Measurements from ENCODE around the gene MAOA. TPM values are rescaled to one million over a fixed set of nuclear protein-coding genes. Genes with fewer than 3 reads are reported as not detected.
A peak's percentile ranks its signal among the peaks of the same experiment; 100 is the strongest.

MAOA gene
- total RNA-seq, 1 donor from 2014 or later, result 1.8 TPM

DNA sequence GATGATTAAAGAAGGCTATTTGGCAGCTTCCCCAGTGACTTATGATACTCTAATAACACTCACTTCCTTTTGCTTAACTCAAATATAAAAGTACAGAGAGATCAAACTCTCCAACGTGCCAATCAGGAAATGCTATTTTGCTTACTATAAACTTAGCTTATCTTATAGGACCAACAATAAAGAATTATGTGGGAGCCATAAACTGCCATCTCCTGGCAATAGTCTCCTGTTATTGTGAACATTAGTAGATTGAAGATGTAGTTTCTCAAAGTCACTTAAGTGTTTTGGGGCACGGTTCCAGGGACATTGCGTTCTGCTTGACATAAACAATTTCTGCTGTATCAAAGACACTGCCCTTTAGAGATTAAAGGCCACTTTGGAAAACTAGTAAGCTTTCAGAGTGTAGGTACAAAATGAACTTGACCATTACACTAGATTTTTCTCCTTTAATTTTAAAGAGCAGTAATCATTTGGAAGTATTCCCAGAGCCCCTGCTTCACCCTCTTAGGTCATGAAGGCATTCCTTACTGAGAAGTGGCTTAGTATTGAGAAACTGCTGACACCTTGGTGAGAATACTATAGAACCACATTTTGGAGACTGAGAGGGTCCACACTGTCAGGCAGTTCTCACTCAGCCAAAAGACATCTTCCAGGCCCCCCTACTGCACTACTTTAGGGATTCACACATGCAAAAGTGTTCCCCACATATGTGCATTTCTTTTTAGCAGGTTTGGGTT, 51.9 kb downstream of the MAOA start:
- no peak overlapping the region for H3K4me3 Mint-ChIP-seq (ENCODE audit: unreplicated experiment)
- DNase-seq (ENCODE audit: low read depth), result no peak
- no peak overlapping the region for H3K4me2 ChIP-seq (ENCODE audit: low read length)
- no peak overlapping the region for H3K4me3 ChIP-seq (ENCODE audit: insufficient read depth, low read depth, low read length)
- no peaks in the 10 kb centered on the region for H4K20me1 ChIP-seq (ENCODE audit: insufficient read depth, low read length)
- FAIRE-seq, result peak; percentile 45
- no peaks in the 10 kb centered on the region for H3K9me3 Mint-ChIP-seq (ENCODE audit: unreplicated experiment)
- H3K9ac ChIP-seq (ENCODE audit: low read length), result no peak overlapping the region
- H3K4me1 Mint-ChIP-seq (ENCODE audit: low read depth, unreplicated experiment), result peaks cover 12% of the 10 kb centered on the region
- peaks cover 7% of the 10 kb centered on the region for H3K4me1 ChIP-seq (ENCODE audit: insufficient read depth, low read length)
- no peak overlapping the region for H3K27ac ChIP-seq (ENCODE audit: low read depth, low read length)
- no peaks in the 10 kb centered on the region for H3K9me3 ChIP-seq (ENCODE audit: insufficient read depth, low read depth, low read length)
- H3K79me2 ChIP-seq (ENCODE audit: insufficient read depth, low read length), result no peaks in the 10 kb centered on the region
- H3K27ac Mint-ChIP-seq (ENCODE audit: unreplicated experiment), result no peak overlapping the region
- H3K36me3 Mint-ChIP-seq (ENCODE audit: low read depth, unreplicated experiment), result no peaks in the 10 kb centered on the region
- no peak for TF ChIP-seq EZH2 (IDR thresholded peaks at IDR 0.05; ENCODE audit: insufficient read depth, low read length)
- no peaks in the 10 kb centered on the region for H3K27me3 Mint-ChIP-seq (ENCODE audit: low read depth, unreplicated experiment)
- no peaks in the 10 kb centered on the region for H3K36me3 ChIP-seq (ENCODE audit: insufficient read depth, low read length)
- no peaks in the 10 kb centered on the region for H3K27me3 ChIP-seq (ENCODE audit: insufficient read depth, low read length)
- H2AFZ ChIP-seq (ENCODE audit: low read depth, low read length), result no peak overlapping the region

DNA sequence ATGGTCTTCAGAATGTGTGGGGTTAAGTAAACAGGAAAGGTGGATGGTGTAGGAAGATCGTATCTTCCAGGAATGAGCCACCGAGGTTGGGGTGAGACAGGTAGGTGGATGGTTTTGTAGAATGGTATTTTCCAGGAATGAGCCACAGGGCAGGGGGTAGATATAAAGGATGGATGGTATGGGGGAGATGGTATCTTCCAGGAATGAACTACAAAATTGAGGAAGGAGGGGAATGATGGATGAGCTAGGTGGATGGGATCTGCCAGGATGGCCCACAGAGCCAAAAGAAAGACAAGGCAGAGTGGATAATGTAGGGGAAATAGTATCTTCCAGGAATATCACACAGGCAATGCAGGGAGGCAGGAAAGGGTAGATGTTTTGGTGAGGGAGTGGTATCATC, 60.0 kb downstream of the MAOA start:
- Mint-ChIP-seq H3K27me3 (ENCODE audit: low read depth, unreplicated experiment) (no peaks in the 10 kb centered on the region), H3K36me3 (ENCODE audit: low read depth, unreplicated experiment) (no peaks in the 10 kb centered on the region), H3K27ac (ENCODE audit: unreplicated experiment) (no peak overlapping the region), H3K4me3 (ENCODE audit: unreplicated experiment) (no peak overlapping the region), H3K4me1 (ENCODE audit: low read depth, unreplicated experiment) (no peaks in the 10 kb centered on the region), H3K9me3 (ENCODE audit: unreplicated experiment) (no peaks in the 10 kb centered on the region)
- Histone ChIP-seq H3K79me2 (ENCODE audit: insufficient read depth, low read length) (no peaks in the 10 kb centered on the region), H3K4me1 (ENCODE audit: insufficient read depth, low read length) (no peaks in the 10 kb centered on the region), H3K27me3 (ENCODE audit: insufficient read depth, low read length) (no peaks in the 10 kb centered on the region), H3K36me3 (ENCODE audit: insufficient read depth, low read length) (no peaks in the 10 kb centered on the region), H4K20me1 (ENCODE audit: insufficient read depth, low read length) (no peaks in the 10 kb centered on the region), H3K4me2 (ENCODE audit: low read length) (no peak overlapping the region), H3K9me3 (ENCODE audit: insufficient read depth, low read depth, low read length) (no peaks in the 10 kb centered on the region), H3K9ac (ENCODE audit: low read length) (no peak overlapping the region), H2AFZ (ENCODE audit: low read depth, low read length) (no peak overlapping the region), H3K4me3 (ENCODE audit: insufficient read depth, low read depth, low read length) (no peak overlapping the region), H3K27ac (ENCODE audit: low read depth, low read length) (no peak overlapping the region)
- DNase-seq (ENCODE audit: low read depth), result no peak
- FAIRE-seq, result no peak
- TF ChIP-seq, protein P1, sequence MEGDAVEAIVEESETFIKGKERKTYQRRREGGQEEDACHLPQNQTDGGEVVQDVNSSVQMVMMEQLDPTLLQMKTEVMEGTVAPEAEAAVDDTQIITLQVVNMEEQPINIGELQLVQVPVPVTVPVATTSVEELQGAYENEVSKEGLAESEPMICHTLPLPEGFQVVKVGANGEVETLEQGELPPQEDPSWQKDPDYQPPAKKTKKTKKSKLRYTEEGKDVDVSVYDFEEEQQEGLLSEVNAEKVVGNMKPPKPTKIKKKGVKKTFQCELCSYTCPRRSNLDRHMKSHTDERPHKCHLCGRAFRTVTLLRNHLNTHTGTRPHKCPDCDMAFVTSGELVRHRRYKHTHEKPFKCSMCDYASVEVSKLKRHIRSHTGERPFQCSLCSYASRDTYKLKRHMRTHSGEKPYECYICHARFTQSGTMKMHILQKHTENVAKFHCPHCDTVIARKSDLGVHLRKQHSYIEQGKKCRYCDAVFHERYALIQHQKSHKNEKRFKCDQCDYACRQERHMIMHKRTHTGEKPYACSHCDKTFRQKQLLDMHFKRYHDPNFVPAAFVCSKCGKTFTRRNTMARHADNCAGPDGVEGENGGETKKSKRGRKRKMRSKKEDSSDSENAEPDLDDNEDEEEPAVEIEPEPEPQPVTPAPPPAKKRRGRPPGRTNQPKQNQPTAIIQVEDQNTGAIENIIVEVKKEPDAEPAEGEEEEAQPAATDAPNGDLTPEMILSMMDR (IDR thresholded peaks at IDR 0.05; ENCODE audit: insufficient read depth, low read depth, low read length), result no peak

DNA sequence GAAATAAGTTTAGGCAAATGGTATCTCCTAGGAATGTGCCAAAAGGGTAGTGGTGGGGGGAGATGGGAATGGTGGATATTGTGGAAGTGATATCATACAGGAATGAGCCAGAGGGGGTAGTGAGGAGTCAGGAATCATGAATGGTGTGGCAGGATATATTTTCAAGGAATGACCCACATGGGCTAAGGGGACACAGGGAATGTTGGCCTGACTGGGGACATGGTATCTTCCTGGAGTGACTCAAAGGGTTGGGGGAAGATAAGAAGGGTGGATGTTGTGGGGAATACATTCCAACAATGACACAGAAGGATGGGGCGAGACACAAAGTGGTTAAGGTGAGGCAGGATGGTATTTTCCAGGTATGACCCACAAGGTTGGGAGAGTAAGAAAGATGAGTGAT, 60.6 kb downstream of the MAOA start:
- no peaks in the 10 kb centered on the region for H3K27me3 Mint-ChIP-seq (ENCODE audit: low read depth, unreplicated experiment)
- Histone ChIP-seq H3K36me3 (ENCODE audit: insufficient read depth, low read length) (no peaks in the 10 kb centered on the region), H2AFZ (ENCODE audit: low read depth, low read length) (no peak overlapping the region), H4K20me1 (ENCODE audit: insufficient read depth, low read length) (no peaks in the 10 kb centered on the region), H3K4me3 (ENCODE audit: insufficient read depth, low read depth, low read length) (no peak overlapping the region), H3K9me3 (ENCODE audit: insufficient read depth, low read depth, low read length) (no peaks in the 10 kb centered on the region), H3K4me1 (ENCODE audit: insufficient read depth, low read length) (no peaks in the 10 kb centered on the region), H3K79me2 (ENCODE audit: insufficient read depth, low read length) (no peaks in the 10 kb centered on the region), H3K27me3 (ENCODE audit: insufficient read depth, low read length) (no peaks in the 10 kb centered on the region), H3K9ac (ENCODE audit: low read length) (no peak overlapping the region), H3K27ac (ENCODE audit: low read depth, low read length) (no peak overlapping the region), H3K4me2 (ENCODE audit: low read length) (no peak overlapping the region)
- no peak overlapping the region for H3K27ac Mint-ChIP-seq (ENCODE audit: unreplicated experiment)
- no peaks in the 10 kb centered on the region for H3K9me3 Mint-ChIP-seq (ENCODE audit: unreplicated experiment)
- no peaks in the 10 kb centered on the region for H3K4me1 Mint-ChIP-seq (ENCODE audit: low read depth, unreplicated experiment)
- TF ChIP-seq EZH2 (IDR thresholded peaks at IDR 0.05; ENCODE audit: insufficient read depth, low read length), result no peak
- TF ChIP-seq, protein P1 (IDR thresholded peaks at IDR 0.05; ENCODE audit: insufficient read depth, low read depth, low read length), result no peak
- no peak overlapping the region for H3K4me3 Mint-ChIP-seq (ENCODE audit: unreplicated experiment)
- no peak for DNase-seq (ENCODE audit: low read depth)
- no peak for FAIRE-seq
- no peaks in the 10 kb centered on the region for H3K36me3 Mint-ChIP-seq (ENCODE audit: low read depth, unreplicated experiment)
